OCI-LY3 (cell line): ENCODE results near the gene IL1RL2.

Source experiments
- EZH2phosphoT487 ChIP-seq: fragments of 200-600 bp; shearing (Covaris generic); IDR thresholded peaks from 2 replicates; pipeline ENCODE4 v1.6.1; 2018; ENCODE audit warnings: antibody characterized with exemption, mixed run types, low read depth
- TF ChIP-seq, protein P1 (sequence below): fragments of 200-600, 300-600 bp; sonication (generic); IDR thresholded peaks from 2 replicates; pipeline ENCODE4 v1.5.1; 2014; ENCODE audit warnings: antibody characterized with exemption, low read length, low read depth

DNA sequence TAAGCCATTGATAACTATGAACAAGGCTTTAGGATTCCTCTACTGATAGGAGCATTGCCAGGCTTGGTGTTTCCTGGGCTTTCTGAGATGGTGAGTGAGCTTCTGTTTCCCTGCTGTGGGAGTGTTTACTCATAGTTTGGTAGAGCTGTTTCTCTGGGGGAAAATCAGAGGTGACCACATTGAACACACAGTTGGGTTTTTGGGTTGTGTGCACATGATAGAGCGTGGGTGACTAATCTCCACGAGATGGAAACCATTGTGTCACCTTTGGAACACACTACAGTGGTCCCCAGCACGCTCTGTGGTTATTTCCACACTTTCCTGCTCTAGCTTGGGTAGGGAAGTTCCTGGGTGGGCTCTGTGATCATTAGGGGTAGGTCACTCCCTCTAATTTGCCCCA, 38.9 kb upstream of the IL1RL2 start:
- TF ChIP-seq, protein P1, sequence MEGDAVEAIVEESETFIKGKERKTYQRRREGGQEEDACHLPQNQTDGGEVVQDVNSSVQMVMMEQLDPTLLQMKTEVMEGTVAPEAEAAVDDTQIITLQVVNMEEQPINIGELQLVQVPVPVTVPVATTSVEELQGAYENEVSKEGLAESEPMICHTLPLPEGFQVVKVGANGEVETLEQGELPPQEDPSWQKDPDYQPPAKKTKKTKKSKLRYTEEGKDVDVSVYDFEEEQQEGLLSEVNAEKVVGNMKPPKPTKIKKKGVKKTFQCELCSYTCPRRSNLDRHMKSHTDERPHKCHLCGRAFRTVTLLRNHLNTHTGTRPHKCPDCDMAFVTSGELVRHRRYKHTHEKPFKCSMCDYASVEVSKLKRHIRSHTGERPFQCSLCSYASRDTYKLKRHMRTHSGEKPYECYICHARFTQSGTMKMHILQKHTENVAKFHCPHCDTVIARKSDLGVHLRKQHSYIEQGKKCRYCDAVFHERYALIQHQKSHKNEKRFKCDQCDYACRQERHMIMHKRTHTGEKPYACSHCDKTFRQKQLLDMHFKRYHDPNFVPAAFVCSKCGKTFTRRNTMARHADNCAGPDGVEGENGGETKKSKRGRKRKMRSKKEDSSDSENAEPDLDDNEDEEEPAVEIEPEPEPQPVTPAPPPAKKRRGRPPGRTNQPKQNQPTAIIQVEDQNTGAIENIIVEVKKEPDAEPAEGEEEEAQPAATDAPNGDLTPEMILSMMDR: no peak
- TF ChIP-seq EZH2phosphoT487: no peak
